ENCODE data around the gene APELA. TPM values are rescaled to one million over a fixed set of nuclear protein-coding genes. Genes with fewer than 3 reads are reported as not detected.

APELA gene
- total and polyA plus RNA-seq, 2 donors (not counting 1 experiment from before 2014, with no cell fraction given): not detected

- no peak overlapping the region for H3K4me3 ChIP-seq (ENCODE audit: control extremely low read depth in 1 of 5, extremely low read depth in 1 of 5, insufficient read depth in 1 of 5, low read depth in 2 of 5, low read length in 4 of 5)
- no peaks in the 10 kb centered on the region for H3K36me3 ChIP-seq (replicated peaks in 1 of 2; ENCODE audit: control extremely low read depth in 1 of 2, control insufficient read depth in 1 of 2, extremely low read depth in 1 of 2, insufficient read depth in 2 of 2, low read length in 1 of 2)
- Mint-ChIP-seq H3K4me1 (no peaks in the 10 kb centered on the region), H3K27me3 (peaks cover 4% of the 10 kb centered on the region), H3K4me3 (no peak overlapping the region), H3K9me3 (ENCODE audit: insufficient read depth) (no peaks in the 10 kb centered on the region), H3K27ac (no peak overlapping the region)
- ATAC-seq (ENCODE audit: low read depth): no peak
- H4K20me1 ChIP-seq (ENCODE audit: control insufficient read depth, insufficient read depth, low read length, poor library complexity, severe bottlenecking): no peaks in the 10 kb centered on the region
- H3K4me2 ChIP-seq (replicated peaks; ENCODE audit: low read depth, low read length, poor library complexity, severe bottlenecking): no peak overlapping the region
- WGBS (ENCODE audit: insufficient coverage): 14% methylated on average over 2 of the region's 3 CpGs
- H3K9ac ChIP-seq (ENCODE audit: low read length): no peak overlapping the region
- TF ChIP-seq EZH2 (IDR thresholded peaks at IDR 0.05; ENCODE audit: borderline replicate concordance, insufficient read depth, low read depth, low read length, poor library complexity, severe bottlenecking): no peak
- TF ChIP-seq, protein P1, sequence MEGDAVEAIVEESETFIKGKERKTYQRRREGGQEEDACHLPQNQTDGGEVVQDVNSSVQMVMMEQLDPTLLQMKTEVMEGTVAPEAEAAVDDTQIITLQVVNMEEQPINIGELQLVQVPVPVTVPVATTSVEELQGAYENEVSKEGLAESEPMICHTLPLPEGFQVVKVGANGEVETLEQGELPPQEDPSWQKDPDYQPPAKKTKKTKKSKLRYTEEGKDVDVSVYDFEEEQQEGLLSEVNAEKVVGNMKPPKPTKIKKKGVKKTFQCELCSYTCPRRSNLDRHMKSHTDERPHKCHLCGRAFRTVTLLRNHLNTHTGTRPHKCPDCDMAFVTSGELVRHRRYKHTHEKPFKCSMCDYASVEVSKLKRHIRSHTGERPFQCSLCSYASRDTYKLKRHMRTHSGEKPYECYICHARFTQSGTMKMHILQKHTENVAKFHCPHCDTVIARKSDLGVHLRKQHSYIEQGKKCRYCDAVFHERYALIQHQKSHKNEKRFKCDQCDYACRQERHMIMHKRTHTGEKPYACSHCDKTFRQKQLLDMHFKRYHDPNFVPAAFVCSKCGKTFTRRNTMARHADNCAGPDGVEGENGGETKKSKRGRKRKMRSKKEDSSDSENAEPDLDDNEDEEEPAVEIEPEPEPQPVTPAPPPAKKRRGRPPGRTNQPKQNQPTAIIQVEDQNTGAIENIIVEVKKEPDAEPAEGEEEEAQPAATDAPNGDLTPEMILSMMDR (IDR thresholded peaks at IDR 0.05): no peak
- no peak for DNase-seq
- POLR2A ChIA-PET: no interaction called here
- no peaks in the 10 kb centered on the region for H3K4me1 ChIP-seq (ENCODE audit: control insufficient read depth in 2 of 2, insufficient read depth in 2 of 2, low read length in 2 of 2)
- intact Hi-C loops (cut with micrococcal nuclease): no loop called here
- no peak overlapping the region for H3K27ac ChIP-seq (ENCODE audit: low read length in 2 of 2)
- CTCF ChIA-PET: no interaction called here
- H3K9me3 ChIP-seq (ENCODE audit: control extremely low read depth in 1 of 3, control insufficient read depth in 2 of 3, insufficient read depth in 1 of 3, low read length in 2 of 3): peaks cover 0 to 2% (median 1%) of the 10 kb centered on the region in 3 donors
- H2AFZ ChIP-seq (ENCODE audit: insufficient read depth, low read depth, low read length, poor library complexity, severe bottlenecking): no peak overlapping the region
- no peaks in the 10 kb centered on the region for H3K27me3 ChIP-seq (replicated peaks in 1 of 4; ENCODE audit: control extremely low read depth in 1 of 4, control insufficient read depth in 3 of 4, insufficient read depth in 4 of 4, low read length in 3 of 4)
- no peaks in the 10 kb centered on the region for H3K79me2 ChIP-seq (ENCODE audit: control insufficient read depth, insufficient read depth, low read length)
Observed at GRCh38 chr4:164866817-164867490, 10.0 kb upstream of the APELA start.

DNA sequence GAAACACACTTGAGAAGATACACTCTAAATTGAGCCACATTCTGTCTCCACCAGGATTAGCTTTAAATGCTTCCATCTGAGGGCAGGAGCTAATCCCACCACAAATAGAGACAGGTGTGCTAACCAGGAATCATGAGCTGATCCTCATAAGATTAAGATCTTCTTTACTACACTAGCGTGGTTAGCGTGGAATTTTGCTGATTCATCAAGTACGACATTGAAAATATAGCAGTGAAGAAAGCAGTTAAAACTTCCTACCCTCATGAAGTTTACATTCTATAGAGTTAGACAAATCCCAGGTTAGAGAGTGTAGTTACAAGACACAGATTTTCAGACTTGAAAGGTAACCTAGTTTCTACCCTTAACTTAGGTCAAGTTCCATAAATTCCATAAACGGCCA, 5.3 kb upstream of the APELA start:
- no peak overlapping the region for H2AFZ ChIP-seq (ENCODE audit: insufficient read depth, low read depth, low read length, poor library complexity, severe bottlenecking)
- H3K27me3 ChIP-seq (replicated peaks in 1 of 4; ENCODE audit: control extremely low read depth in 1 of 4, control insufficient read depth in 3 of 4, insufficient read depth in 4 of 4, low read length in 3 of 4): no peaks in the 10 kb centered on the region
- intact Hi-C loops (cut with micrococcal nuclease): no loop called here
- DNase-seq: no peak
- peaks cover 0 to 1% (median 0%) of the 10 kb centered on the region in 3 donors for H3K9me3 ChIP-seq (ENCODE audit: control extremely low read depth in 1 of 3, control insufficient read depth in 2 of 3, insufficient read depth in 1 of 3, low read length in 2 of 3)
- CTCF ChIA-PET: no interaction called here
- no peak overlapping the region for H3K9ac ChIP-seq (ENCODE audit: low read length)
- no peaks in the 10 kb centered on the region for H3K79me2 ChIP-seq (ENCODE audit: control insufficient read depth, insufficient read depth, low read length)
- H3K27ac Mint-ChIP-seq: no peak overlapping the region
- WGBS (ENCODE audit: insufficient coverage): no CpG with 5 or more reads among the region's 4 CpGs
- no peak overlapping the region for H3K4me3 Mint-ChIP-seq
- H3K27ac ChIP-seq (ENCODE audit: low read length in 2 of 2): no peak overlapping the region
- H3K4me3 ChIP-seq (ENCODE audit: control extremely low read depth in 1 of 5, extremely low read depth in 1 of 5, insufficient read depth in 1 of 5, low read depth in 2 of 5, low read length in 4 of 5): no peak overlapping the region
- POLR2A ChIA-PET: no interaction called here
- no peaks in the 10 kb centered on the region for H3K4me1 Mint-ChIP-seq
- H3K9me3 Mint-ChIP-seq (ENCODE audit: insufficient read depth): no peaks in the 10 kb centered on the region
- H3K36me3 ChIP-seq (replicated peaks in 1 of 2; ENCODE audit: control extremely low read depth in 1 of 2, control insufficient read depth in 1 of 2, extremely low read depth in 1 of 2, insufficient read depth in 2 of 2, low read length in 1 of 2): no peaks in the 10 kb centered on the region
- no peaks in the 10 kb centered on the region for H4K20me1 ChIP-seq (ENCODE audit: control insufficient read depth, insufficient read depth, low read length, poor library complexity, severe bottlenecking)
- peaks cover 5% of the 10 kb centered on the region for H3K27me3 Mint-ChIP-seq
- no peaks in the 10 kb centered on the region for H3K4me1 ChIP-seq (ENCODE audit: control insufficient read depth in 2 of 2, insufficient read depth in 2 of 2, low read length in 2 of 2)
- no peak for TF ChIP-seq EZH2 (IDR thresholded peaks at IDR 0.05; ENCODE audit: borderline replicate concordance, insufficient read depth, low read depth, low read length, poor library complexity, severe bottlenecking)
- TF ChIP-seq, protein P1 (IDR thresholded peaks at IDR 0.05): no peak
- no peak overlapping the region for H3K4me2 ChIP-seq (replicated peaks; ENCODE audit: low read depth, low read length, poor library complexity, severe bottlenecking)
- no peak for ATAC-seq (ENCODE audit: low read depth)
